ENCODE results near the gene LHX2.

LHX2 gene

DNA sequence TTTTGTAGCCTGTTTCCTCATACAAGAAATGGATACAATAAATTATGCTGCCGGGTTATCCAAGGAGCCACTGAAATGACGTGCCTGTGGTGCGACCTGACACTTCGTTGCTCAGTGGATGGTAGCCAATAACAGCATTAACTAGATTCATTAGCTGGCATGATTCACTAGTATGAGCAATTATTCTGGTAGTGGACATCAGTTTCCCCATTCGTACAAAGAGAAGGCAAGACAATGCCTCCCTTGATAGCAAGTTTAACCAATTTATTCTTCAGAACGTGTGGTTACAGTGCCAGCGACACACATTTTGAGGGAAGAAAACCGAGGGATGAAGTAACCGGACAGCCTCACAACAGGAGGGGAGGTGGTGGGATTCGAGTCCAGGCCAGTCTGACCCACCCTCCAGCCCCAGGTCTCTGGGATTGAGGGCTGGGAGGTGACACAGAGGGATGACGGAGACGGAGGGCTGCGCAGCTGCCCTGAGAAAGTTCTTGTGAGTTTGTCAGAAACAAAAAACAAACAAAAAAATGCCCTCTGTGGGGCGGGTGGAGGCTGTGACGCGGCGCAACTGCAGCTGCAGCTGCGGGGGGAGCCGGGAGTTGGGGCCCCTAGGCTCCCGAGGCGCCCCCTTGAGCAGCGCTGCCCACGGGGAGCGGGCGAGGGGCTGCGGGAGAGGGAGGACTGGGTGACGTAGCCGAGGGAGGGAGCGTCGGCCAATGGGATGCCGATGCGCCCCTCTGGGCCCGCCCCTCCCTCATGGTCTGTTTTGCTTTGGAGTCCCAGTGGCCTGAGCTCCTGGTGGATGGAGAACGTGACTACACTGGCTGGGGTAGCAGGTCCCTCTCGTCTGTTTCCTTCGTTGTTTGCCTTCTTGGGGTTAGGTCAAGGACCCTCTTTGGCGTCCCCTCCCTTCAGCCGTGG is 10.9 kb downstream of the LHX2 start:
- H2AFZ ChIP-seq (ENCODE audit: low read length): no peak overlapping the region
- peaks cover 29% of the 10 kb centered on the region for H3K27me3 ChIP-seq (replicated peaks; ENCODE audit: insufficient read depth, low read length)
- H3K27ac ChIP-seq (ENCODE audit: low read length): no peak overlapping the region
- H3F3A ChIP-seq (ENCODE audit: insufficient read depth, low read length): no peaks in the 10 kb centered on the region
- no peaks in the 10 kb centered on the region for H3K79me2 ChIP-seq (ENCODE audit: low read length)
- H3K36me3 ChIP-seq (replicated peaks; ENCODE audit: insufficient read depth, low read length): no peaks in the 10 kb centered on the region
- no peaks in the 10 kb centered on the region for H3K9me2 ChIP-seq (replicated peaks; ENCODE audit: insufficient read depth, low read length)
- TF ChIP-seq EZH2 (optimal IDR thresholded peaks at IDR 0.05; ENCODE audit: low read depth, low read length): no peak
- TF ChIP-seq, protein P1, sequence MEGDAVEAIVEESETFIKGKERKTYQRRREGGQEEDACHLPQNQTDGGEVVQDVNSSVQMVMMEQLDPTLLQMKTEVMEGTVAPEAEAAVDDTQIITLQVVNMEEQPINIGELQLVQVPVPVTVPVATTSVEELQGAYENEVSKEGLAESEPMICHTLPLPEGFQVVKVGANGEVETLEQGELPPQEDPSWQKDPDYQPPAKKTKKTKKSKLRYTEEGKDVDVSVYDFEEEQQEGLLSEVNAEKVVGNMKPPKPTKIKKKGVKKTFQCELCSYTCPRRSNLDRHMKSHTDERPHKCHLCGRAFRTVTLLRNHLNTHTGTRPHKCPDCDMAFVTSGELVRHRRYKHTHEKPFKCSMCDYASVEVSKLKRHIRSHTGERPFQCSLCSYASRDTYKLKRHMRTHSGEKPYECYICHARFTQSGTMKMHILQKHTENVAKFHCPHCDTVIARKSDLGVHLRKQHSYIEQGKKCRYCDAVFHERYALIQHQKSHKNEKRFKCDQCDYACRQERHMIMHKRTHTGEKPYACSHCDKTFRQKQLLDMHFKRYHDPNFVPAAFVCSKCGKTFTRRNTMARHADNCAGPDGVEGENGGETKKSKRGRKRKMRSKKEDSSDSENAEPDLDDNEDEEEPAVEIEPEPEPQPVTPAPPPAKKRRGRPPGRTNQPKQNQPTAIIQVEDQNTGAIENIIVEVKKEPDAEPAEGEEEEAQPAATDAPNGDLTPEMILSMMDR (IDR thresholded peaks at IDR 0.05; ENCODE audit: low read length): no peak
- no peak for TF ChIP-seq EZH2phosphoT487 (IDR thresholded peaks at IDR 0.05; ENCODE audit: low read length)
- H3K9ac ChIP-seq (ENCODE audit: low read length): no peak overlapping the region
- DNase-seq: no peak
- H4K20me1 ChIP-seq (ENCODE audit: insufficient read depth, low read length): no peaks in the 10 kb centered on the region
- no peaks in the 10 kb centered on the region for H3K9me3 ChIP-seq (replicated peaks; ENCODE audit: insufficient read depth, low read length)
- H3K4me1 ChIP-seq (ENCODE audit: low read length): no peaks in the 10 kb centered on the region
- no peak overlapping the region for H3K4me2 ChIP-seq (ENCODE audit: low read depth, low read length)
- H3K4me3 ChIP-seq (ENCODE audit: low read length): no peak overlapping the region

DNA sequence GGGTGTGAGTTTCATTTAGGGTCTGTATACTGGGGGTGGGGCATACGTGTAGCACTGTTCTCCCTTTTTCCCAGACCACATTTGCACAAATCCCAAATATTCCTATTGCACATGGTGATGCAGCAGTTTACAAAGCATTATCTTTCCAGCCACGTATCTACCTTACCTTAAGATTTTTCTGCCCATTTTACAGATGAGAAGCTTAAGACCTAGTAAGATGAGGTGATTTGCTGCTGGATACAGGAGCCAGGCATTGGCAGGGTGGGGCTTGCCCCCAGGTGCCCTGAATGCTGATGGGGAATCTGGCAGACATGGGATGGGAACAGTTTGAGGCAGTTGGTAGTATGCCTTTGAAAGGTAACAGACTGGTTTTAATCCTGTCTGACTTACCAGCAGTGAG is 12.5 kb downstream of the LHX2 start:
- peaks cover 17% of the 10 kb centered on the region for H3K27me3 ChIP-seq (replicated peaks; ENCODE audit: insufficient read depth, low read length)
- no peak overlapping the region for H2AFZ ChIP-seq (ENCODE audit: low read length)
- H3K9me2 ChIP-seq (replicated peaks; ENCODE audit: insufficient read depth, low read length): no peaks in the 10 kb centered on the region
- no peak for DNase-seq
- H4K20me1 ChIP-seq (ENCODE audit: insufficient read depth, low read length): no peaks in the 10 kb centered on the region
- no peak overlapping the region for H3K27ac ChIP-seq (ENCODE audit: low read length)
- H3F3A ChIP-seq (ENCODE audit: insufficient read depth, low read length): no peaks in the 10 kb centered on the region
- H3K4me3 ChIP-seq (ENCODE audit: low read length): no peak overlapping the region
- no peak overlapping the region for H3K9ac ChIP-seq (ENCODE audit: low read length)
- no peak for TF ChIP-seq EZH2 (optimal IDR thresholded peaks at IDR 0.05; ENCODE audit: low read depth, low read length)
- no peak for TF ChIP-seq EZH2phosphoT487 (IDR thresholded peaks at IDR 0.05; ENCODE audit: low read length)
- TF ChIP-seq, protein P1 (IDR thresholded peaks at IDR 0.05; ENCODE audit: low read length): no peak
- no peaks in the 10 kb centered on the region for H3K79me2 ChIP-seq (ENCODE audit: low read length)
- H3K4me2 ChIP-seq (ENCODE audit: low read depth, low read length): no peak overlapping the region
- H3K36me3 ChIP-seq (replicated peaks; ENCODE audit: insufficient read depth, low read length): no peaks in the 10 kb centered on the region
- H3K4me1 ChIP-seq (ENCODE audit: low read length): no peaks in the 10 kb centered on the region
- H3K9me3 ChIP-seq (replicated peaks; ENCODE audit: insufficient read depth, low read length): no peaks in the 10 kb centered on the region

DNA sequence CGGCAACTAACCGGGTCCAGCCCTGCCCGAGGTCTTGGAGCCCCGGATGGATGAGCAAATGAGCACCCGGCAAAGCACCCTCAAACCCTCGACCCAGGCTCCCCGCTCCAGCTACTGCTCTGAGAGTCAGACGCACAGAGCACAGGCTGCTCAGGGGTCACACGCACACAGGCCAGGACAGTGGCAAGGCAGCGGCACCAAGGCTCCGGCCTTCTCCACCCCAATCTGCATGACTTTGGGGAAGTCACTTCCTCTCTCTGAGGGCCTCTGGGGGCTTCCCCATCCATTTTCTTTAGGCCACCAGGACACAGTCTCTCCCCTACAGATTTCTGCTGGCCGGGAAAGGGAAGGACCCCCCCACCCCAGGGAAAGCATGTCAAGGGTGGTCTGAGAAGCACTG is 18.0 kb downstream of the LHX2 start:
- no peaks in the 10 kb centered on the region for H3K4me1 ChIP-seq (ENCODE audit: low read length)
- H3K9me3 ChIP-seq (replicated peaks; ENCODE audit: insufficient read depth, low read length): no peaks in the 10 kb centered on the region
- no peak overlapping the region for H2AFZ ChIP-seq (ENCODE audit: low read length)
- no peaks in the 10 kb centered on the region for H4K20me1 ChIP-seq (ENCODE audit: insufficient read depth, low read length)
- H3K4me3 ChIP-seq (ENCODE audit: low read length): no peak overlapping the region
- no peaks in the 10 kb centered on the region for H3K36me3 ChIP-seq (replicated peaks; ENCODE audit: insufficient read depth, low read length)
- no peak overlapping the region for H3K27ac ChIP-seq (ENCODE audit: low read length)
- H3K4me2 ChIP-seq (ENCODE audit: low read depth, low read length): no peak overlapping the region
- DNase-seq: no peak
- H3K9ac ChIP-seq (ENCODE audit: low read length): no peak overlapping the region
- TF ChIP-seq, protein P1 (IDR thresholded peaks at IDR 0.05; ENCODE audit: low read length): no peak
- TF ChIP-seq EZH2 (optimal IDR thresholded peaks at IDR 0.05; ENCODE audit: low read depth, low read length) (no peak), EZH2phosphoT487 (IDR thresholded peaks at IDR 0.05; ENCODE audit: low read length) (no peak)
- H3K27me3 ChIP-seq (replicated peaks; ENCODE audit: insufficient read depth, low read length): no peaks in the 10 kb centered on the region
- H3K79me2 ChIP-seq (ENCODE audit: low read length): no peaks in the 10 kb centered on the region
- H3K9me2 ChIP-seq (replicated peaks; ENCODE audit: insufficient read depth, low read length): no peaks in the 10 kb centered on the region
- H3F3A ChIP-seq (ENCODE audit: insufficient read depth, low read length): no peaks in the 10 kb centered on the region
